ENCODE data around the gene ZNF214. TPM values are rescaled to one million over a fixed set of nuclear protein-coding genes. Genes with fewer than 3 reads are reported as not detected.

The ZNF214 gene
- total and polyA plus RNA-seq, 2 experiments from 2014 or later = 4.5 to 7.9 TPM

DNA sequence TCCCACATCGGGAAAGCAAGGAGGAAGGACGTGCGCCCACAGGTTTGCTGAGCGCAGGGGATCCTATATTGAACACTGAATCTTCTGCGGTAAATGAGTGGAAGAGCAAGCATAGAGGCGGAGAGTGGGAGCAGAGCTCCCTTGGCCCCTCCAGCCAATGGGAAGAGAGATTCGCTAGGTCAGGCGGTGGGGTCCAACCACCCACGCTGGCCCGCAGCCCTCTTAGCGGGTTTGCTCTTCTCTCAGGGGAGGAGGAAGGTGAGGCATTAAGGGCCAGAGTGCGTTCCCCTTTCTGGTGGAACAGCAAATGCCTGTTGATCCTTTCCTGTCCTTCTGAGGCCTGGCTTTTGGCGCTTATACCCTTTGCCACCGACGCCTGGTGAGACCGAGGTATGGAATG lies 10.7 kb upstream of the ZNF214 start:
- Histone ChIP-seq H3K9me3 (ENCODE audit: low read depth) (no peaks in the 10 kb centered on the region), H3K4me1 (ENCODE audit: low read depth) (no peaks in the 10 kb centered on the region), H3K36me3 (no peaks in the 10 kb centered on the region), H3K27ac (no peak overlapping the region), H3K27me3 (peaks cover 11% of the 10 kb centered on the region), H3K4me3 (no peak overlapping the region)
- no peak for TF ChIP-seq CTCF (IDR thresholded peaks at IDR 0.05; ENCODE audit: low read depth, low read length)
- DNase-seq (ENCODE audit: low read depth in 1 of 2, low spot score in 1 of 2) = no peak

DNA sequence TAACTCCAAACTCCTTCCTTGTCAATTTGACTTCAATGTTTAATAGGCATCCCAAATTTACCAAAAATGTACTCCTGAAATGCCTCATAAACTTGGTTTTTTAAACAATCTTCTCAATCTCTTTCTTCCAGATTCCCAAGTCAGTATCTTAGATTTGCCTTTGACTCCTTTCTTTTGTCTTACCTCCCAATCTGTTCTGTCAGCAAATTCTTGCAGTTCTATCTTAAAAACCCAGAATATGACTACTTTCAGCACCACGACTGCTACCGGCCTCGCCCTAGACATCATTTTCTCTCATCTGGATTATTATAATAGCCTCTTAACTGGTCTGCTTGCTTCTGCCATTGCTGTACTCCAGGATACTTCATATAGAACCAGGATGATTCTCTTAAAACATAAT lies 8.0 kb upstream of the ZNF214 start:
- no peak for TF ChIP-seq CTCF (IDR thresholded peaks at IDR 0.05; ENCODE audit: low read depth, low read length)
- Histone ChIP-seq H3K4me3 (no peak overlapping the region), H3K9me3 (ENCODE audit: low read depth) (no peaks in the 10 kb centered on the region), H3K27ac (no peak overlapping the region), H3K36me3 (no peaks in the 10 kb centered on the region), H3K4me1 (ENCODE audit: low read depth) (no peaks in the 10 kb centered on the region), H3K27me3 (peaks cover 14% of the 10 kb centered on the region)
- no peak for DNase-seq (ENCODE audit: low read depth in 1 of 2, low spot score in 1 of 2)

GRCh38 chr11:7021318-7021717 lies 1.2 kb upstream of the ZNF214 start:
- DNase-seq (ENCODE audit: low read depth in 1 of 2, low spot score in 1 of 2) = no peak
- no peak overlapping the region for H3K4me3 ChIP-seq
- TF ChIP-seq CTCF (IDR thresholded peaks at IDR 0.05; ENCODE audit: low read depth, low read length) = no peak

DNA sequence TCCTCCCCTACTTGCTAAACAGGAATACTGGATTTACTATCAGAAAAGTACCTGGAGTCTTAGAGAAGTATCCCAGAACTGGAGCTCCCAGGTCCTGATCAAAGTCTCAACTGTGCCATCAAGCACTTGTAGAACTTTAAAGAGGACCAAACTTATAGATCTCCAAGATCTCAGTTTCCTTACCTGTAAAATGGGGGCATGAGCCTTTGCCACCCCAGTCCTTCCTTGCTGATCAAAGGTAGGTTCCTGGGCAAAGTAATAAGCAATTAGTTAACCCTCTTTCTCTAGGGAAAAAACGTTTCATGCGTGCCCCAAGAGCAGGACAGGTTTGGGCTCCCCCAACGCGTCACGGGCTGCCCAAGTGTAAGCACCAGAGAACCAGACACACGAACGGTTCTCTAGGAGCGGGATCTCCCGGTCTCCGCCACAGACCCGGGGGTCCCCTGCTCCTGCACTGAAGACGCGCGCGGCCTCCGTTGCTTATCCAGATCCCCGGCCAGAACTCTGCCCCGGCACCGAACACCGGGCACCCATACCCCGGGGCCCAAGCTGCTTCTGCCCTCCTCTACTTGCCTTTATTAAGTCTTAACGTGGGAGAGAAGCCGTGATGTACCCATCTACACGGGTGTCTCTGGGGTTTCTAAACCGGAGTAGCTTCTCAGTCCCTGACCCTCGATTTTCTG lies 505 bp downstream of the ZNF214 start:
- TF ChIP-seq CTCF (IDR thresholded peaks at IDR 0.05; ENCODE audit: low read depth, low read length) = no peak
- Histone ChIP-seq H3K9me3 (ENCODE audit: low read depth) (no peaks in the 10 kb centered on the region), H3K36me3 (no peaks in the 10 kb centered on the region), H3K27ac (peak overlapping the region; percentile 52), H3K27me3 (peaks cover 3% of the 10 kb centered on the region), H3K4me3 (peak overlapping the region; percentile 68), H3K4me1 (ENCODE audit: low read depth) (peaks cover 6% of the 10 kb centered on the region)
- peak; percentile 42 to 58 for DNase-seq (ENCODE audit: low read depth in 1 of 2, low spot score in 1 of 2)

More at GRCh38 chr11:7021318-7021717, 1.2 kb upstream of the ZNF214 start:
- Histone ChIP-seq H3K4me1 (ENCODE audit: low read depth) (peaks cover 6% of the 10 kb centered on the region), H3K9me3 (ENCODE audit: low read depth) (no peaks in the 10 kb centered on the region), H3K27me3 (peaks cover 3% of the 10 kb centered on the region), H3K27ac (no peak overlapping the region), H3K36me3 (no peaks in the 10 kb centered on the region)

DNA sequence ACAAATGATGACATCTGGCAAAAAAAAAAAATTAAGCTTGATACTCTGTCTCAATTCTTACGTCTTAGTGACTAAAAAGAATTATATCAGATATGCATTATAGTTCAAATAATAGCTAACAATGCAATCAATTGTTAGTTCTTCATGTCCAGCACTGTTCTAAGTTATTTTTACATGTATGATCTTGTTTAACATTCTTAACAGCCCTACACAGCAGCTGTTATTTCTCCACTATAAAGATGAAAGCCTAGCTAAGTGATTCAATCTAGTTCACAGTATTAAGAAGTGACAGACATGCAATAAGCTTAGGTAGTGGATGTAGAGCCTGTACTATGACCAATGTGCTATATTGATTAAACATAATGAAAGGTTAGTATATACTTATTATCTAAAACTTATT lies 4.1 kb downstream of the ZNF214 start:
- Histone ChIP-seq H3K27ac (no peak overlapping the region), H3K27me3 (no peaks in the 10 kb centered on the region), H3K4me3 (no peak overlapping the region), H3K36me3 (no peaks in the 10 kb centered on the region), H3K4me1 (ENCODE audit: low read depth) (peaks cover 23% of the 10 kb centered on the region), H3K9me3 (ENCODE audit: low read depth) (no peaks in the 10 kb centered on the region)
- TF ChIP-seq CTCF (IDR thresholded peaks at IDR 0.05; ENCODE audit: low read depth, low read length) = no peak
- no peak for DNase-seq (ENCODE audit: low read depth in 1 of 2, low spot score in 1 of 2)

Measured in cardiac muscle cell (in vitro differentiated cells and primary cell).